B cell (primary cell): ENCODE measurements around the gene AP2M1. TPM values are rescaled to one million over a fixed set of nuclear protein-coding genes. Genes with fewer than 3 reads are reported as not detected.

Experiments
- ATAC-seq: fragments of 200-7000 bp; cut with Tn5 transposase; one replicate; pipeline ENCODE4 v1.10.0; 2021; ENCODE audit warnings: low read depth, mild to moderate bottlenecking, moderate number of reproducible peaks, moderate library complexity
- CTCF ChIA-PET: fragments of 350-600 bp; sonication (Branson Sonifier 250); formaldehyde crosslinking; loops from one replicate; lab custom pipeline; 2021; ENCODE audit warnings: antibody characterized with exemption, inconsistent platforms; lab: Charles Lee
- POLR2A ChIA-PET: fragments of 350-600 bp; sonication (Branson Sonifier 250); formaldehyde crosslinking; loops from one replicate; lab custom pipeline; 2021; ENCODE audit warnings: antibody characterized with exemption; lab: Charles Lee
- DNase-seq: peaks from one replicate; pipeline ENCODE4 v3.0.0; 2013
- H2AFZ ChIP-seq: 2 replicates; pipeline ENCODE4 v1.6.1; 2012; ENCODE audit warnings: mild to moderate bottlenecking, low read depth, low read length; ENCODE audit not compliant: insufficient read depth, poor library complexity, severe bottlenecking
- H3K27ac ChIP-seq, 2 donors: 1 replicate in 1 of 2; 2 replicates in 1 of 2; pipeline ENCODE4 v1.5.1; 2012 to 2013; ENCODE audit warnings: low read length in 2 of 2, mild to moderate bottlenecking in 2 of 2, moderate library complexity in 1 of 2
- H3K27me3 ChIP-seq, 4 experiments: fragments of 200-600 bp in 1 of 4; sonication (generic) in 1 of 4; replicated peaks in 1 of 4; 1 replicate in 2 of 4; 2 replicates in 2 of 4; pipeline versions ENCODE4 v1.6.1 to v1.7.0; 2013 to 2016; ENCODE audit warnings: low read length in 3 of 4, mild to moderate bottlenecking in 2 of 4, mixed read lengths in 1 of 4, moderate library complexity in 1 of 4; ENCODE audit not compliant: insufficient read depth in 4 of 4, control insufficient read depth in 3 of 4; ENCODE audit errors: control extremely low read depth in 1 of 4
- H3K36me3 ChIP-seq, 2 experiments: replicated peaks in 1 of 2; 1 replicate in 1 of 2; 2 replicates in 1 of 2; pipeline versions ENCODE4 v1.6.1 to v1.7.1; 2013; ENCODE audit warnings: low read length in 1 of 2; ENCODE audit not compliant: insufficient read depth in 2 of 2, control insufficient read depth in 1 of 2; ENCODE audit errors: control extremely low read depth in 1 of 2, extremely low read depth in 1 of 2
- H3K4me1 ChIP-seq, 2 donors: fragments of 200-600 bp in 1 of 2; sonication (generic) in 1 of 2; 1 replicate in 1 of 2; 2 replicates in 1 of 2; pipeline versions ENCODE4 v1.5.1 to v1.6.1; 2013 to 2017; ENCODE audit warnings: low read length in 2 of 2; ENCODE audit not compliant: control insufficient read depth in 2 of 2, insufficient read depth in 2 of 2
- H3K4me2 ChIP-seq: replicated peaks from 2 replicates; pipeline ENCODE3; 2012; ENCODE audit warnings: mild to moderate bottlenecking, low read depth, low read length; ENCODE audit not compliant: poor library complexity, severe bottlenecking
- H3K4me3 ChIP-seq, 5 experiments: fragments of 200-600 bp in 1 of 5; sonication (generic) in 1 of 5; 1 replicate in 3 of 5; 2 replicates in 2 of 5; pipeline versions ENCODE4 v1.5.1 to v1.7.0; 2011 to 2016; ENCODE audit warnings: low read length in 4 of 5, mild to moderate bottlenecking in 4 of 5, low read depth in 2 of 5, control low read depth in 1 of 5, moderate library complexity in 1 of 5; ENCODE audit not compliant: insufficient read depth in 1 of 5; ENCODE audit errors: control extremely low read depth in 1 of 5, extremely low read depth in 1 of 5
- H3K79me2 ChIP-seq: fragments of 200-600 bp; sonication (generic); one replicate; pipeline ENCODE4 v1.6.0; 2016; ENCODE audit warnings: low read length; ENCODE audit not compliant: control insufficient read depth, insufficient read depth
- H3K9ac ChIP-seq: fragments of 200-600 bp; sonication (generic); 2 replicates; pipeline ENCODE4 v1.6.1; 2017; ENCODE audit warnings: mild to moderate bottlenecking, low read length, moderate library complexity
- H3K9me3 ChIP-seq, 3 donors: one replicate each; pipeline versions ENCODE4 v1.6.1 to v1.7.1; 2013; ENCODE audit warnings: low read length in 2 of 3; ENCODE audit not compliant: control insufficient read depth in 2 of 3, insufficient read depth in 1 of 3; ENCODE audit errors: control extremely low read depth in 1 of 3
- H4K20me1 ChIP-seq: 2 replicates; pipeline ENCODE4 v1.6.0; 2012; ENCODE audit warnings: mild to moderate bottlenecking, low read length; ENCODE audit not compliant: insufficient read depth, control insufficient read depth, poor library complexity, severe bottlenecking
- H3K27ac Mint-ChIP-seq: one replicate; pipeline ENCODE4 v1.8.0; 2021; ENCODE audit warnings: mixed read lengths
- H3K27me3 Mint-ChIP-seq: one replicate; pipeline ENCODE4 v1.8.0; 2021; ENCODE audit warnings: mixed read lengths
- H3K4me1 Mint-ChIP-seq: one replicate; pipeline ENCODE4 v1.8.0; 2021; ENCODE audit warnings: mixed read lengths
- H3K4me3 Mint-ChIP-seq: one replicate; pipeline ENCODE4 v1.8.0; 2021; ENCODE audit warnings: mixed read lengths
- H3K9me3 Mint-ChIP-seq: one replicate; pipeline ENCODE4 v1.8.0; 2022; ENCODE audit warnings: mixed read lengths; ENCODE audit not compliant: insufficient read depth
- CTCF ChIP-seq: fragments of 200-600 bp; IDR thresholded peaks from one replicate; pipeline ENCODE4 v1.8.0; 2022; ENCODE audit warnings: antibody characterized with exemption, mild to moderate bottlenecking
- EZH2 ChIP-seq: IDR thresholded peaks from 2 replicates; pipeline ENCODE4 v1.6.1; 2012; ENCODE audit warnings: borderline replicate concordance, low read depth, mild to moderate bottlenecking, moderate library complexity, low read length; ENCODE audit not compliant: insufficient read depth, poor library complexity, severe bottlenecking
- WGBS: methylation state at CpG from one replicate; pipeline ENCODE4 v1.1.5; 2013; ENCODE audit warnings: missing lambda C conversion rate; ENCODE audit not compliant: insufficient coverage; 5-methylcytosine and 5-hydroxymethylcytosine counted together
- intact Hi-C: fragments of 100-400 bp; cut with micrococcal nuclease; formaldehyde crosslinking; loops from one replicate; pipeline ENCODE4 v1.10.0; 2022
- polyA plus RNA-seq: library from polyadenylated mRNA; depleted of rRNA; stranded (reverse); fragments of >200 nt; gene quantifications from 2 replicates; pipeline ENCODE4 v1.2.3, GENCODE V29; 2012
- total RNA-seq, 2 donors: library from RNA; stranded (reverse); fragments of 120-200 nt in 1 of 2; gene quantifications; 1 replicate in 1 of 2; 2 replicates in 1 of 2; pipeline versions ENCODE4 v1.2.3 to v1.2.4, GENCODE V29; 2013 to 2022

AP2M1 gene
- total and polyA plus RNA-seq, 2 donors (not counting 1 experiment from before 2014, with no cell fraction given): 171 to 207 TPM

GRCh38 chr3:184144505-184144904 lies 30.1 kb upstream of the AP2M1 start:
- H3K27me3 ChIP-seq: no peaks in the 10 kb centered on the region
- H3K4me1 Mint-ChIP-seq: peaks cover 11% of the 10 kb centered on the region
- no peak overlapping the region for H3K4me2 ChIP-seq
- H3K4me3 Mint-ChIP-seq: no peak overlapping the region
- ChIA-PET CTCF (interaction anchor here (1.0 to 3.1 kb wide), 10 partner anchors 10 to 145 kb away, joined by 3 to 15 read pairs (median 6); partner anchors contain the start of genes DVL3, EEF1AKMT4 and EIF2B5), POLR2A (no interaction called here)
- 92% methylated on average over 5 of the region's 5 CpGs for WGBS
- peaks cover 28 to 63% of the 10 kb centered on the region in 2 experiments for H3K36me3 ChIP-seq
- H3K9me3 Mint-ChIP-seq: no peaks in the 10 kb centered on the region
- DNase-seq (no peak), ATAC-seq (no peak)
- H3K79me2 ChIP-seq: no peaks in the 10 kb centered on the region
- no peak overlapping the region for H3K4me3 ChIP-seq
- peaks cover 11 to 12% of the 10 kb centered on the region in 2 donors for H3K4me1 ChIP-seq
- H3K9me3 ChIP-seq: no peaks in the 10 kb centered on the region
- TF ChIP-seq CTCF: no peak
- TF ChIP-seq EZH2: no peak
- H3K27ac Mint-ChIP-seq: no peak overlapping the region
- H3K27me3 Mint-ChIP-seq: no peaks in the 10 kb centered on the region
- no peak overlapping the region for H3K9ac ChIP-seq
- peaks cover 8% of the 10 kb centered on the region for H4K20me1 ChIP-seq
- intact Hi-C loops: no loop called here
- peak overlapping the region in 1 of 2 donors; percentile 9 for H3K27ac ChIP-seq
- no peak overlapping the region for H2AFZ ChIP-seq

- H4K20me1 ChIP-seq: peaks cover 5% of the 10 kb centered on the region
- H3K9me3 ChIP-seq: no peaks in the 10 kb centered on the region
- DNase-seq (peak; percentile 61), ATAC-seq (peak; percentile 64)
- H2AFZ ChIP-seq: no peak overlapping the region
- 86% methylated on average over 3 of the region's 4 CpGs for WGBS
- no peak overlapping the region for H3K4me2 ChIP-seq
- peaks cover 11% of the 10 kb centered on the region for H3K4me1 Mint-ChIP-seq
- intact Hi-C loops: loop anchor here (1.0 kb wide), 1 partner anchor 105 kb away; no protein-coding TSS in a partner anchor
- H3K27me3 Mint-ChIP-seq: no peaks in the 10 kb centered on the region
- H3K4me1 ChIP-seq: peaks cover 11 to 12% of the 10 kb centered on the region in 2 donors
- H3K27ac ChIP-seq: peak overlapping the region in 1 of 2 donors; percentile 9
- CTCF ChIA-PET: interaction anchor here (0.7 to 3.1 kb wide), 12 partner anchors 8 to 144 kb away, joined by 3 to 15 read pairs (median 5); partner anchors contain the start of genes DVL3, EEF1AKMT4 and EIF2B5
- H3K27ac Mint-ChIP-seq: peak overlapping the region; percentile 70
- peak; percentile 17 for TF ChIP-seq CTCF
- no peak for TF ChIP-seq EZH2
- H3K4me3 Mint-ChIP-seq: no peak overlapping the region
- POLR2A ChIA-PET: no interaction called here
- no peak overlapping the region for H3K9ac ChIP-seq
- no peaks in the 10 kb centered on the region for H3K79me2 ChIP-seq
- no peaks in the 10 kb centered on the region for H3K27me3 ChIP-seq
- no peaks in the 10 kb centered on the region for H3K9me3 Mint-ChIP-seq
- H3K4me3 ChIP-seq: no peak overlapping the region
- peaks cover 28 to 62% of the 10 kb centered on the region in 2 experiments for H3K36me3 ChIP-seq
Observed at GRCh38 chr3:184145111-184145524, 29.5 kb upstream of the AP2M1 start.
